Measurements from ENCODE around the gene CLIC4. TPM values are rescaled to one million over a fixed set of nuclear protein-coding genes. Genes with fewer than 3 reads are reported as not detected.

The CLIC4 gene
- total RNA-seq, 1 experiment from 2014 or later = 230 TPM

- Histone ChIP-seq H3K79me1 (ENCODE audit: insufficient read depth, low read depth, low read length, poor library complexity, severe bottlenecking) (no peaks in the 10 kb centered on the region), H3K9ac (ENCODE audit: extremely low read depth, insufficient read length, low read length) (no peak overlapping the region), H3K23ac (ENCODE audit: insufficient read length, low read depth, low read length) (no peak overlapping the region), H2AFZ (ENCODE audit: low read length) (no peak overlapping the region), H3K18ac (ENCODE audit: insufficient read length, low read depth, low read length) (no peak overlapping the region), H2AK5ac (ENCODE audit: insufficient read length, low read length) (no peak overlapping the region), H4K8ac (replicated peaks; ENCODE audit: insufficient read length, low read depth, low read length) (no peak overlapping the region), H2BK12ac (ENCODE audit: insufficient read length, low read depth, low read length) (no peak overlapping the region), H4K20me1 (ENCODE audit: control insufficient read depth, insufficient read depth, insufficient read length) (no peaks in the 10 kb centered on the region), H4K5ac (ENCODE audit: insufficient read length, low read depth, low read length) (no peak overlapping the region), H3K4me2 (ENCODE audit: insufficient read depth, insufficient read length, low read length) (no peak overlapping the region), H2BK5ac (ENCODE audit: insufficient read length, low read length) (no peak overlapping the region), H3K14ac (ENCODE audit: insufficient read depth, low read length) (no peak overlapping the region), H3K23me2 (ENCODE audit: insufficient read length, low read depth, low read length, poor library complexity, severe bottlenecking) (no peaks in the 10 kb centered on the region), H3T11ph (ENCODE audit: low read length) (no peak overlapping the region), H2BK15ac (ENCODE audit: low read depth, low read length) (no peak overlapping the region), H3K27me3 (ENCODE audit: insufficient read depth, low read length) (no peaks in the 10 kb centered on the region), H3K9me3 (ENCODE audit: control insufficient read depth, low read depth, low read length) (no peaks in the 10 kb centered on the region), H3K4me1 (ENCODE audit: insufficient read depth, low read length) (no peaks in the 10 kb centered on the region), H3K27ac (ENCODE audit: insufficient read length, low read depth, low read length) (no peak overlapping the region), H3K79me2 (ENCODE audit: insufficient read depth, low read length) (no peaks in the 10 kb centered on the region), H2BK120ac (ENCODE audit: low read depth, low read length, poor library complexity, severe bottlenecking) (no peak overlapping the region), H3K4ac (ENCODE audit: low read depth, low read length) (no peak overlapping the region), H3K56ac (ENCODE audit: insufficient read length, low read depth, low read length) (no peak overlapping the region), H2BK20ac (ENCODE audit: low read depth, low read length, poor library complexity, severe bottlenecking) (no peak overlapping the region), H4K91ac (ENCODE audit: insufficient read length, low read depth, low read length) (no peak overlapping the region)
- Mint-ChIP-seq H3K36me3 (ENCODE audit: insufficient read depth in 1 of 3, low read depth in 3 of 3) (no peaks in the 10 kb centered on the region), H3K9me3 (no peaks in the 10 kb centered on the region; a peak in 2 of 5 replicates), H3K4me3 (no peak overlapping the region), H3K27ac (no peak overlapping the region), H3K27me3 (ENCODE audit: low read depth) (no peaks in the 10 kb centered on the region; the same call in 1 of the 2 replicates), H3K4me1 (peaks cover 11 to 12% of the 10 kb centered on the region in 2 experiments)
- WGBS (ENCODE audit: extremely low coverage, insufficient read length, low lambda C conversion rate) = no CpG with 5 or more reads among the region's 8 CpGs
- TF ChIP-seq, protein P1, sequence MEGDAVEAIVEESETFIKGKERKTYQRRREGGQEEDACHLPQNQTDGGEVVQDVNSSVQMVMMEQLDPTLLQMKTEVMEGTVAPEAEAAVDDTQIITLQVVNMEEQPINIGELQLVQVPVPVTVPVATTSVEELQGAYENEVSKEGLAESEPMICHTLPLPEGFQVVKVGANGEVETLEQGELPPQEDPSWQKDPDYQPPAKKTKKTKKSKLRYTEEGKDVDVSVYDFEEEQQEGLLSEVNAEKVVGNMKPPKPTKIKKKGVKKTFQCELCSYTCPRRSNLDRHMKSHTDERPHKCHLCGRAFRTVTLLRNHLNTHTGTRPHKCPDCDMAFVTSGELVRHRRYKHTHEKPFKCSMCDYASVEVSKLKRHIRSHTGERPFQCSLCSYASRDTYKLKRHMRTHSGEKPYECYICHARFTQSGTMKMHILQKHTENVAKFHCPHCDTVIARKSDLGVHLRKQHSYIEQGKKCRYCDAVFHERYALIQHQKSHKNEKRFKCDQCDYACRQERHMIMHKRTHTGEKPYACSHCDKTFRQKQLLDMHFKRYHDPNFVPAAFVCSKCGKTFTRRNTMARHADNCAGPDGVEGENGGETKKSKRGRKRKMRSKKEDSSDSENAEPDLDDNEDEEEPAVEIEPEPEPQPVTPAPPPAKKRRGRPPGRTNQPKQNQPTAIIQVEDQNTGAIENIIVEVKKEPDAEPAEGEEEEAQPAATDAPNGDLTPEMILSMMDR (conservative IDR thresholded peaks at IDR 0.05) = no peak
- no peak for DNase-seq
These were observed 130.0 kb downstream of the CLIC4 start for GRCh38 chr1:24875257-24875656.

All from H9 (cell line).